HG02798 (cell line): ENCODE results near the gene CPHXL.

ENCODE experiments used
- ATAC-seq: cut with Tn5 transposase; IDR thresholded peaks from one replicate; pipeline ENCODE4 v1.9.1; 2021; ENCODE audit warnings: mild to moderate bottlenecking; ENCODE audit not compliant: unreplicated experiment, poor library complexity

The CPHXL gene

DNA sequence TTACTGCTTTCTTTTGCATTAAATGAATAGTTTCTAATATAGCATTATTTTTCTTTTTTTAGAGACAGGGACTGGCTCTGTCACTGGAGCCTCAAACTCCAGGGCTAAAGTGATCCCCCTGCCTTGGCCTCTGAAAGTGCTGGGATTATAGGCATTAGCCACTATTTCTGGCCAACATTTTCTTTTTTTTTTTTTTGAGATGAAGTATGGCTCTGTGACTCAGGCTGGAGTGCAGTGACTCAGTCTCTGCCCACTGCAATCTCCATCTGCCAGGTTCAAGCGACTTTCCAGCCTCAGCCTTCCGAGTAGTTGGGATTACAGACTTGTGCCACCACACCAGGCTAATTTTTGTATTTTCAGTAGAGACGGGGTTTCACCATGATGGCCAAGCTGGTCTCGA, 23.0 kb downstream of the CPHXL start:
- ATAC-seq = no peak

DNA sequence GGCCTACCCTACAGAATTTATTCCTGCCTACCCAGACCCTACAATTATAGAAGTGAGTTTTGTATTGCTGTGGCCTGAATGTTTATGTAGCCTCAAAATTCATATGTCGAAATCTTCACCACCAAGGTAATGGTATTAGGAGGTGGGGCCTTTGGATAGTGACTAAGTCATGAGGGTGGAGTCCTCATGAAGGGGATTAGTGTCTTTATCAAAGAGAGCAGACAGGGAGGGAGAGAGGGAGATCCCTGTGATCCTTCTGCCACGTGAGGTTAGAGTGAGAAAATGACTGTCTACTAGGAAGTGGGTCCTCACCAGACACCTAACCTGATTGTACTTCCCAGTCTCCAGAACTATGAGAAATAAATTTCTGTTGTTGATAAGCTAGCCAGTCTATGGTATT, 24.0 kb downstream of the CPHXL start:
- ATAC-seq = no peak

- ATAC-seq = no peak
Observed at GRCh38 chr16:75701361-75701760, 24.9 kb downstream of the CPHXL start, which contains the start of gene DUXB. DUXB (minus strand) TSS chr16:75701461; CDS start chr16:75701418, 43 bp downstream.

- no peak for ATAC-seq
Observed at GRCh38 chr16:75697571-75697970, 28.7 kb downstream of the CPHXL start.

- no peak for ATAC-seq
Observed at GRCh38 chr16:75695708-75696107, 30.6 kb downstream of the CPHXL start.

DNA sequence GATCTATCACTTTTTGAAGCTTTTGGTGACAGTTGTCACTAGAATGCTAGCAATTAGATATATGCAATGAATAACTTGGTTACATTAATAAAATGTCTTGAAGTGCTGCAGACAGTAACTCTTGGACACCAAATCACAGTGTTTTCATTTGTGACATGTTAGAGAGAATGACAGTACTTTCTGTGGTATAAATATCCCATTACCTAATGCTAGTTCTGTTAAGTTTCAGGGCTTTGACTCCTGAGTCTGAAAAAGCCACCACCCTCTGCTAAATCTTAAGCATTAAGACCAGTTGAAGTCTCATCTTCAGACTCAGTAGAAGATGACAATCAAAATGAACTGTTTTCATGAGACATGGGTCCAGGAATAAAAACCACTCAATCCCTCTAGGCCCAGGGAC, 38.9 kb downstream of the CPHXL start:
- ATAC-seq = no peak

GRCh38 chr16:75682308-75682707, 44.0 kb downstream of the CPHXL start:
- no peak for ATAC-seq

DNA sequence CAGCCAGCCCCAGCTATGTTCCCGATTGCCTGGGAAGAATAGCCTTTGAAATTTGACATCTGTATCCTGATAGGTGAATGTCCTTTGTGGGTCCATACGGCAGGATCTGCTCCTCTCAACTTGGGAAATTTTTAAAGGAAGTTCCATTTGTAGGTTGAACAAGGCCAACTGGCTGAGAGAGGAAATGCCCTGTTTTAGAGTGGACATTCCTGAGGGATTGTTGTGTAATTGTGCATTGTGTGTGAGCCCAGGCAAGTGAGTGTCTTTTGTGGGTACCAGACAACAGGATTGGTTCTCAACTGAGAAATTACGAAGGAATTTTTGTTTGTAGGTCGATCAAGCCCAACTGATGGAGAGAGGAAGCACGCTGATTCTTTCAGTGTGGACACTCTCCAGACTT, 46.9 kb downstream of the CPHXL start:
- ATAC-seq = no peak

GRCh38 chr16:75676909-75677308, 49.4 kb downstream of the CPHXL start, which contains the start of gene CPHXL2:
CPHXL2 (minus strand) TSS chr16:75677009; CDS start chr16:75676999, 10 bp downstream.
- no peak for ATAC-seq

DNA sequence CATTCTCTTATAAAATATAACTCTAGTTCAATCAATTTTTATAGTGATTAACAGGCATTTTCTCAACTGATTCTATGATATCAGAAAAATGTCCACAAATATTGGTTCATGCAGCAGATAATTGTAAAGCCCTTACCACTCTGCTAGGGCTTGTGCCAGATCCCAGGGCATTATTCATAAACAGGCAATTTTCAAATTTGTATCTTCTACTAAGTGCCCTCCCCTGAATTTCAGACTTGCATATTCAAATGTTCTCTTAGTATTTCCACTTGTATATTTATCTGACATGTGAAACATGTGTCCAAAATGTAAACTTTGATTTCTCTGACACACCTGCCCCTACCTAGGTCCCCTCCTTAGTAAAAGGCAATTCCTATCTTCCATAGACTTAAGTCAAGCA, 58.8 kb downstream of the CPHXL start:
- ATAC-seq = no peak
